Thyroid gland (tissue), 4 donors: ENCODE results near the gene UBE2J1.

ENCODE experiments used
- POLR2A ChIP-seq, 2 donors: fragments of 450-650 bp; IDR thresholded peaks; one replicate each; pipeline ENCODE4 v1.6.1; 2017; ENCODE audit warnings: antibody characterized with exemption in 2 of 2, mild to moderate bottlenecking in 2 of 2, moderate library complexity in 1 of 2
- TF ChIP-seq, protein P1 (sequence below), 6 experiments: fragments of 200-600 bp in 3 of 6; fragments of 450-650 bp in 3 of 6; sonication (generic) in 3 of 6; IDR thresholded peaks; one replicate each; pipeline ENCODE4 v1.5.1; 2016 to 2019; ENCODE audit warnings: antibody characterized with exemption in 6 of 6, mild to moderate bottlenecking in 2 of 6, inconsistent platforms in 1 of 6, moderate library complexity in 1 of 6

- TF ChIP-seq, protein P1, sequence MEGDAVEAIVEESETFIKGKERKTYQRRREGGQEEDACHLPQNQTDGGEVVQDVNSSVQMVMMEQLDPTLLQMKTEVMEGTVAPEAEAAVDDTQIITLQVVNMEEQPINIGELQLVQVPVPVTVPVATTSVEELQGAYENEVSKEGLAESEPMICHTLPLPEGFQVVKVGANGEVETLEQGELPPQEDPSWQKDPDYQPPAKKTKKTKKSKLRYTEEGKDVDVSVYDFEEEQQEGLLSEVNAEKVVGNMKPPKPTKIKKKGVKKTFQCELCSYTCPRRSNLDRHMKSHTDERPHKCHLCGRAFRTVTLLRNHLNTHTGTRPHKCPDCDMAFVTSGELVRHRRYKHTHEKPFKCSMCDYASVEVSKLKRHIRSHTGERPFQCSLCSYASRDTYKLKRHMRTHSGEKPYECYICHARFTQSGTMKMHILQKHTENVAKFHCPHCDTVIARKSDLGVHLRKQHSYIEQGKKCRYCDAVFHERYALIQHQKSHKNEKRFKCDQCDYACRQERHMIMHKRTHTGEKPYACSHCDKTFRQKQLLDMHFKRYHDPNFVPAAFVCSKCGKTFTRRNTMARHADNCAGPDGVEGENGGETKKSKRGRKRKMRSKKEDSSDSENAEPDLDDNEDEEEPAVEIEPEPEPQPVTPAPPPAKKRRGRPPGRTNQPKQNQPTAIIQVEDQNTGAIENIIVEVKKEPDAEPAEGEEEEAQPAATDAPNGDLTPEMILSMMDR (IDR thresholded peaks at IDR 0.05) = no peak
- no peak for TF ChIP-seq POLR2A (IDR thresholded peaks at IDR 0.05)
These were observed 1.3 kb upstream of the UBE2J1 start for GRCh38 chr6:89353702-89354392.
